ENCODE data around the gene ACTR5. TPM values are rescaled to one million over a fixed set of nuclear protein-coding genes. Genes with fewer than 3 reads are reported as not detected.
A peak's percentile ranks its signal among the peaks of the same experiment; 100 is the strongest.

Gene ACTR5
- polyA plus RNA-seq, 1 of the 3 experiments (the other 2 are of a cell fraction) = 9.7 TPM

DNA sequence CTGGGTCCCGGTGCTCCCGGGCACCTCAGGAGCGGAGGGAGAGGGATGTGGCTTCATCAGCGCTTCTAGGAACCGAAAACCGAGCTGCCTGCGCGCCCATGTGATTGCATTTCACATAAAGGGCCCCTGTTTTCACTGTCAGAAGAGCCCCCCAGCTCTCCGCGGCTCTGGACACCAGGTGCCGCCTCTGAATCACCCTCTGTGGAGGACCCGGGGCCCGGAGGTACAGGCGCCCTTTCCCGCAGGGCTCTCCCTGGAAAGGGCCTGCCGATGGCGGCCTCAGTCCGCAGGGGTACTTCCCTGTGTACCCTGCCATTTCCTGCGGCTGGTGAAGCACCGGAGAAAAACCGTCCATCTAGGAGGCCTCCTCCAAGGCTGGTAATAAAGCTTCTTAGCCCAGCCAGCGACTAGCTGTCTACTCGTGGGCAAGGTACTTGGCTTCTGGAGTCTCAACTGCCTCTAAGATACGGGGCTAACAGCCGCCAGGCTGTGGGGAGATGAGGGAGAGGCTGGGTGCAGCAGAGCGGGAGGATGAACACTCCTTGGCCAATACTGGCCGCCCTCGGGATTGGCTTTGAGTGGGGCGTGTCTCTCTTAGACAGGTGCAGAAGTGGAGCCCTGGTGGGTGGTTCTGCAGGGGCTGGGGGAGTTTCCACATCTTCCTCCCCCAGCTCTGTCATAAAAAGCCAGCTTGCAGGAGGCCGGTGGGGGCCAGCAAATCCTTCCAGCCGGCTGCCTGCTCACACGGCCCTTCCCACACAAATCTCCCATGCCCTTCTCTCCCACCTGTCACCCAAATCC, 58.8 kb downstream of the ACTR5 start:
- Histone ChIP-seq H3K79me2 (ENCODE audit: insufficient read depth) (no peaks in the 10 kb centered on the region), H3K36me3 (replicated peaks in 1 of 2; ENCODE audit: control insufficient read depth in 1 of 2, insufficient read depth in 2 of 2, low read length in 1 of 2) (no peaks in the 10 kb centered on the region), H4K20me1 (ENCODE audit: insufficient read depth) (no peaks in the 10 kb centered on the region), H3K9me2 (no peaks in the 10 kb centered on the region), H3K27me3 (ENCODE audit: insufficient read depth) (peaks cover 32% of the 10 kb centered on the region), H3K27ac (ENCODE audit: low read depth in 2 of 2, low read length in 1 of 2) (peak overlapping the region in 1 of 2 experiments; percentile 77; a peak in 2 of 4 replicates), H3K4me3 (ENCODE audit: low read depth in 2 of 2, low read length in 1 of 2) (peak overlapping the region in 1 of 2 experiments; percentile 56; a peak in 2 of 4 replicates), H3K4me1 (ENCODE audit: control insufficient read depth in 1 of 2, insufficient read depth in 2 of 2, low read depth in 1 of 2, low read length in 1 of 2) (peaks cover 0 to 26% of the 10 kb centered on the region in 2 experiments; a peak in 1 of 4 replicates), H3K4me2 (peak overlapping the region; percentile 92; the same call in 1 of the 2 replicates), H3K9ac (no peak overlapping the region), H3F3A (replicated peaks; ENCODE audit: insufficient read depth) (no peaks in the 10 kb centered on the region), H2AFZ (ENCODE audit: low read depth) (no peak overlapping the region), H3K9me3 (no peaks in the 10 kb centered on the region)
- peak; percentile 43 for DNase-seq
- POLR2A ChIA-PET = interaction anchor here (1.7 to 3.5 kb wide), 3 partner anchors 69 to 76 kb away, joined by 5 to 34 read pairs (median 16); no protein-coding TSS in a partner anchor
- WGBS (ENCODE audit: low lambda C conversion rate) = 29% methylated on average over 25 of the region's 32 CpGs
- TF ChIP-seq FOXJ3 (CRISPR knock-in tag; IDR thresholded peaks at IDR 0.05) = no peak
- no peak for TF ChIP-seq EZH2phosphoT487 (IDR thresholded peaks at IDR 0.05; ENCODE audit: borderline replicate concordance, low read depth)
- TF ChIP-seq EP300 (IDR thresholded peaks at IDR 0.05; ENCODE audit: borderline replicate concordance in 1 of 2, low read depth in 1 of 2, low read length in 1 of 2) = no peak
- TF ChIP-seq RCOR1 (IDR thresholded peaks at IDR 0.05; ENCODE audit: low read length) = no peak
- no peak for TF ChIP-seq USF2 (IDR thresholded peaks at IDR 0.05; ENCODE audit: borderline replicate concordance, low read depth, low read length)
- TF ChIP-seq, protein P1, sequence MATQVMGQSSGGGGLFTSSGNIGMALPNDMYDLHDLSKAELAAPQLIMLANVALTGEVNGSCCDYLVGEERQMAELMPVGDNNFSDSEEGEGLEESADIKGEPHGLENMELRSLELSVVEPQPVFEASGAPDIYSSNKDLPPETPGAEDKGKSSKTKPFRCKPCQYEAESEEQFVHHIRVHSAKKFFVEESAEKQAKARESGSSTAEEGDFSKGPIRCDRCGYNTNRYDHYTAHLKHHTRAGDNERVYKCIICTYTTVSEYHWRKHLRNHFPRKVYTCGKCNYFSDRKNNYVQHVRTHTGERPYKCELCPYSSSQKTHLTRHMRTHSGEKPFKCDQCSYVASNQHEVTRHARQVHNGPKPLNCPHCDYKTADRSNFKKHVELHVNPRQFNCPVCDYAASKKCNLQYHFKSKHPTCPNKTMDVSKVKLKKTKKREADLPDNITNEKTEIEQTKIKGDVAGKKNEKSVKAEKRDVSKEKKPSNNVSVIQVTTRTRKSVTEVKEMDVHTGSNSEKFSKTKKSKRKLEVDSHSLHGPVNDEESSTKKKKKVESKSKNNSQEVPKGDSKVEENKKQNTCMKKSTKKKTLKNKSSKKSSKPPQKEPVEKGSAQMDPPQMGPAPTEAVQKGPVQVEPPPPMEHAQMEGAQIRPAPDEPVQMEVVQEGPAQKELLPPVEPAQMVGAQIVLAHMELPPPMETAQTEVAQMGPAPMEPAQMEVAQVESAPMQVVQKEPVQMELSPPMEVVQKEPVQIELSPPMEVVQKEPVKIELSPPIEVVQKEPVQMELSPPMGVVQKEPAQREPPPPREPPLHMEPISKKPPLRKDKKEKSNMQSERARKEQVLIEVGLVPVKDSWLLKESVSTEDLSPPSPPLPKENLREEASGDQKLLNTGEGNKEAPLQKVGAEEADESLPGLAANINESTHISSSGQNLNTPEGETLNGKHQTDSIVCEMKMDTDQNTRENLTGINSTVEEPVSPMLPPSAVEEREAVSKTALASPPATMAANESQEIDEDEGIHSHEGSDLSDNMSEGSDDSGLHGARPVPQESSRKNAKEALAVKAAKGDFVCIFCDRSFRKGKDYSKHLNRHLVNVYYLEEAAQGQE (IDR thresholded peaks at IDR 0.05; ENCODE audit: low read depth, low read length) = no peak
- TF ChIP-seq, protein P2, sequence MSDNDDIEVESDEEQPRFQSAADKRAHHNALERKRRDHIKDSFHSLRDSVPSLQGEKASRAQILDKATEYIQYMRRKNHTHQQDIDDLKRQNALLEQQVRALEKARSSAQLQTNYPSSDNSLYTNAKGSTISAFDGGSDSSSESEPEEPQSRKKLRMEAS (IDR thresholded peaks at IDR 0.05; ENCODE audit: low read depth) = no peak
- no peak for TF ChIP-seq RFX5 (IDR thresholded peaks at IDR 0.05; ENCODE audit: low read length)
- TF ChIP-seq, protein P3, sequence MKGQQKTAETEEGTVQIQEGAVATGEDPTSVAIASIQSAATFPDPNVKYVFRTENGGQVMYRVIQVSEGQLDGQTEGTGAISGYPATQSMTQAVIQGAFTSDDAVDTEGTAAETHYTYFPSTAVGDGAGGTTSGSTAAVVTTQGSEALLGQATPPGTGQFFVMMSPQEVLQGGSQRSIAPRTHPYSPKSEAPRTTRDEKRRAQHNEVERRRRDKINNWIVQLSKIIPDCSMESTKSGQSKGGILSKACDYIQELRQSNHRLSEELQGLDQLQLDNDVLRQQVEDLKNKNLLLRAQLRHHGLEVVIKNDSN (IDR thresholded peaks at IDR 0.05; ENCODE audit: borderline replicate concordance, low read depth) = no peak
- TF ChIP-seq ELF1 (IDR thresholded peaks at IDR 0.05) = no peak
- TF ChIP-seq GABPA (IDR thresholded peaks at IDR 0.05; ENCODE audit: low read depth) = no peak
- TF ChIP-seq, protein P4, sequence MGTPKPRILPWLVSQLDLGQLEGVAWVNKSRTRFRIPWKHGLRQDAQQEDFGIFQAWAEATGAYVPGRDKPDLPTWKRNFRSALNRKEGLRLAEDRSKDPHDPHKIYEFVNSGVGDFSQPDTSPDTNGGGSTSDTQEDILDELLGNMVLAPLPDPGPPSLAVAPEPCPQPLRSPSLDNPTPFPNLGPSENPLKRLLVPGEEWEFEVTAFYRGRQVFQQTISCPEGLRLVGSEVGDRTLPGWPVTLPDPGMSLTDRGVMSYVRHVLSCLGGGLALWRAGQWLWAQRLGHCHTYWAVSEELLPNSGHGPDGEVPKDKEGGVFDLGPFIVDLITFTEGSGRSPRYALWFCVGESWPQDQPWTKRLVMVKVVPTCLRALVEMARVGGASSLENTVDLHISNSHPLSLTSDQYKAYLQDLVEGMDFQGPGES (IDR thresholded peaks at IDR 0.05; ENCODE audit: low read depth, low read length) = no peak
- no peak for TF ChIP-seq RXRA (IDR thresholded peaks at IDR 0.05; ENCODE audit: borderline replicate concordance, low read depth)
- TF ChIP-seq FOSL2 (IDR thresholded peaks at IDR 0.05; ENCODE audit: borderline replicate concordance, low read depth) = no peak
- no peak for TF ChIP-seq TCF12 (IDR thresholded peaks at IDR 0.05)
- CTCF ChIA-PET = interaction anchor here (0.7 to 4.2 kb wide), 14 partner anchors 9 to 243 kb away, joined by 3 to 25 read pairs (median 5); no protein-coding TSS in a partner anchor

Measured in SK-N-SH (cell line).